GM12878 (cell line): ENCODE measurements around the gene DCUN1D4.
A peak's percentile ranks its signal among the peaks of the same experiment; 100 is the strongest.

Experiments
- CTCF ChIP-seq, 3 experiments: IDR thresholded peaks in 2 of 3; conservative IDR thresholded peaks in 1 of 3; 2 replicates each; pipeline ENCODE4 v1.5.1; 2011; ENCODE audit warnings: low read depth in 3 of 3, low read length in 3 of 3, mild to moderate bottlenecking in 3 of 3, control low read depth in 2 of 3, moderate library complexity in 2 of 3, inconsistent platforms in 1 of 3, mixed read lengths in 1 of 3; ENCODE audit not compliant: control insufficient read depth in 2 of 3, insufficient read depth in 1 of 3; ENCODE audit errors: extremely low read depth in 1 of 3
- POLR2A ChIP-seq: IDR thresholded peaks from 2 replicates; pipeline ENCODE4 v1.6.1; 2011; ENCODE audit warnings: low read depth, mild to moderate bottlenecking, low read length

GRCh38 chr4:51842554-51843308 lies at the start of gene DCUN1D4:
- TF ChIP-seq POLR2A (peak; percentile 83), CTCF (IDR thresholded peaks at IDR 0.05 in 2 of 3, conservative IDR thresholded peaks at IDR 0.05 in 1 of 3; ENCODE audit: control insufficient read depth in 2 of 3, extremely low read depth in 1 of 3, insufficient read depth in 1 of 3, low read depth in 3 of 3, low read length in 3 of 3) (peak; percentile 24 to 35 (median 25); a peak in 4 of 6 replicates)
